ENCODE measurements around the gene STK32C. TPM values are rescaled to one million over a fixed set of nuclear protein-coding genes. Genes with fewer than 3 reads are reported as not detected.
"Not testable (repeated sequence)": the region's sequence is repeated elsewhere in the genome, so short reads cannot be mapped to it uniquely, and the experiment has no call there.

Gene STK32C
- total RNA-seq, 1 donor from 2014 or later, result 15.7 TPM

GRCh38 chr10:132296666-132297443 lies 10.9 kb downstream of the STK32C start:
- H3K27me3 Mint-ChIP-seq (ENCODE audit: unreplicated experiment), result no peaks in the 10 kb centered on the region

DNA sequence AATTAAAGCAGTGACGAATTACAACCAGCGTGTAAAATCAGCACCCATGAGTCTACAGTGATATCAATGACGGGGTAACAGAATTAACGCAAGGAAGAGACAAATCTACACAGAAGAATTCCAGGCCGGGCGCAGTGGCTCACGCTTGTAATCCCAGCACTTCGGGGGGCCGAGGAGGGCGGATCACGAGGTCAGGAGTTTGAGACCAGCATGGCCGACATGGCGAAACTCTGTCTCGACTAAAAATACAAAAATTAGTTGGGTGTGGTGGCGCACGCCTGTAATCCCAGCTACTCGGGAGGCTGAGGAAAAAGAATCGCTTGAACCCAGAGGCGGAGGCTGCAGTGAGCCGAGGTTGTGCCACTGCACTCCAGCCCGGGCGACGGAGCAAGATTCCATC lies 12.3 kb downstream of the STK32C start:
- H3K27me3 Mint-ChIP-seq (ENCODE audit: unreplicated experiment); H3K36me3 Mint-ChIP-seq (ENCODE audit: unreplicated experiment); H3K9me3 Mint-ChIP-seq (ENCODE audit: unreplicated experiment); H3K27ac Mint-ChIP-seq (ENCODE audit: unreplicated experiment); H3K4me1 Mint-ChIP-seq (ENCODE audit: unreplicated experiment); DNase-seq (ENCODE audit: extremely low spot score, unreplicated experiment); H3K4me3 Mint-ChIP-seq (ENCODE audit: unreplicated experiment): not testable (repeated sequence)

More at GRCh38 chr10:132296666-132297443, 10.9 kb downstream of the STK32C start:
- Mint-ChIP-seq H3K4me1 (ENCODE audit: unreplicated experiment) (peaks cover 5% of the 10 kb centered on the region), H3K4me3 (ENCODE audit: unreplicated experiment) (no peak overlapping the region), H3K27ac (ENCODE audit: unreplicated experiment) (no peak overlapping the region), H3K36me3 (ENCODE audit: unreplicated experiment) (no peaks in the 10 kb centered on the region), H3K9me3 (ENCODE audit: unreplicated experiment) (no peaks in the 10 kb centered on the region)
- no peak for TF ChIP-seq CTCF (IDR thresholded peaks at IDR 0.05)
- DNase-seq (ENCODE audit: extremely low spot score, unreplicated experiment), result no peak

DNA sequence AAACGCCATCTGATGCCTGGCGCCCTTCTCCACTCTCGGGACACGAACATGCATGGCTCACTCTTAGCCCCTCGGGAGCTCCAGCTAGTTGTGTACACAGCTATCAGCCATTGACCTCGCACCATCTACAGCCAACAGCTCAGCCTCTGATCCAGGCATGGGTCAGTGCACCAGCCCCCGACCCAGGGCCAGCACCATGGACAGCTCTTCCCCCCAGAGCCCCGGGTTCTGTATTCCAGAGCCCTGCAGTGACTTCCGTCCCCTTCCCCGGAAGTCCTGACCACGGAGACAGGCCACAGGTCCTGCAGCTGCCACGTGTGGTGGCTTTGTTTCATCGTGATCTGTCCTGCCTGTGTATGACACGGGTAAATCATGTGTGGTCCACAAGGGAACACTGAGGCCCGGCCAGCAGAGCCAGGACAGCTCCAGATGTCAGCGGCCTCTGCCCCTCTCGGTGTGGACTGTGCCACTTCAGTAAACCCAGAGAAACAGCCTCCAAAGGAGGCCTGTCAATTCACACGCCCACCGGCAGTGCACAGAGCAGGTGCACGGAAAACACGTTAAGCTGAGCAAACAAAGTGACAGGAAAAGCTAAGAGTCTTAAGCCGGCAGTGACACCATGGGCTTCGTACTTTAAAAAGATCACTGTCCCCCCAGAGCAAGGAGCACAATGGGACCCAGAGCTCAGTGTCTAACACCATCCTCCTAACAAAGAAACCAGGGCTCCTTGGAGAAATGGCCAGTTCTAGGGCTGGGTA lies 13.0 kb downstream of the STK32C start:
- H3K4me3 Mint-ChIP-seq (ENCODE audit: unreplicated experiment), result no peak overlapping the region
- H3K27ac Mint-ChIP-seq (ENCODE audit: unreplicated experiment), result no peak overlapping the region
- H3K27me3 Mint-ChIP-seq (ENCODE audit: unreplicated experiment), result peaks cover 6% of the 10 kb centered on the region
- TF ChIP-seq CTCF (IDR thresholded peaks at IDR 0.05), result no peak
- H3K4me1 Mint-ChIP-seq (ENCODE audit: unreplicated experiment), result peaks cover 5% of the 10 kb centered on the region
- DNase-seq (ENCODE audit: extremely low spot score, unreplicated experiment), result no peak
- H3K9me3 Mint-ChIP-seq (ENCODE audit: unreplicated experiment), result no peaks in the 10 kb centered on the region
- no peaks in the 10 kb centered on the region for H3K36me3 Mint-ChIP-seq (ENCODE audit: unreplicated experiment)

GRCh38 chr10:132293813-132294520 lies 13.8 kb downstream of the STK32C start:
- TF ChIP-seq CTCF (IDR thresholded peaks at IDR 0.05), result no peak
- peaks cover 4% of the 10 kb centered on the region for H3K9me3 Mint-ChIP-seq (ENCODE audit: unreplicated experiment)
- DNase-seq (ENCODE audit: extremely low spot score, unreplicated experiment), result no peak
- peaks cover 13% of the 10 kb centered on the region for H3K27me3 Mint-ChIP-seq (ENCODE audit: unreplicated experiment)
- no peaks in the 10 kb centered on the region for H3K36me3 Mint-ChIP-seq (ENCODE audit: unreplicated experiment)
- H3K27ac Mint-ChIP-seq (ENCODE audit: unreplicated experiment), result no peak overlapping the region
- no peak overlapping the region for H3K4me3 Mint-ChIP-seq (ENCODE audit: unreplicated experiment)
- H3K4me1 Mint-ChIP-seq (ENCODE audit: unreplicated experiment), result peaks cover 5% of the 10 kb centered on the region

- DNase-seq (ENCODE audit: extremely low spot score, unreplicated experiment), result no peak
- Mint-ChIP-seq H3K4me3 (ENCODE audit: unreplicated experiment) (no peak overlapping the region), H3K27ac (ENCODE audit: unreplicated experiment) (no peak overlapping the region), H3K9me3 (ENCODE audit: unreplicated experiment) (peaks cover 9% of the 10 kb centered on the region), H3K36me3 (ENCODE audit: unreplicated experiment) (no peaks in the 10 kb centered on the region), H3K4me1 (ENCODE audit: unreplicated experiment) (peaks cover 5% of the 10 kb centered on the region), H3K27me3 (ENCODE audit: unreplicated experiment) (peaks cover 16% of the 10 kb centered on the region)
- no peak for TF ChIP-seq CTCF (IDR thresholded peaks at IDR 0.05)
Observed at GRCh38 chr10:132293201-132293812, 14.4 kb downstream of the STK32C start.
